Stimulated activated CD8-positive, alpha-beta memory T cell treated with anti-CD3 and anti-CD28 coated beads, Interleukin-2, amount 100 ng/mL, for 1 hour (primary cell): ENCODE measurements around the gene PTTG1IP.
A peak's percentile ranks its signal among the peaks of the same experiment; 100 is the strongest.

Experiments
- DNase-seq, 2 donors: peaks; one replicate each; pipeline ENCODE4 v3.0.0-alpha.2; 2020; ENCODE audit warnings: low read depth in 2 of 2

Gene PTTG1IP

GRCh38 chr21:44896561-44897286, 23.2 kb upstream of the PTTG1IP start:
- no peak for DNase-seq

DNA sequence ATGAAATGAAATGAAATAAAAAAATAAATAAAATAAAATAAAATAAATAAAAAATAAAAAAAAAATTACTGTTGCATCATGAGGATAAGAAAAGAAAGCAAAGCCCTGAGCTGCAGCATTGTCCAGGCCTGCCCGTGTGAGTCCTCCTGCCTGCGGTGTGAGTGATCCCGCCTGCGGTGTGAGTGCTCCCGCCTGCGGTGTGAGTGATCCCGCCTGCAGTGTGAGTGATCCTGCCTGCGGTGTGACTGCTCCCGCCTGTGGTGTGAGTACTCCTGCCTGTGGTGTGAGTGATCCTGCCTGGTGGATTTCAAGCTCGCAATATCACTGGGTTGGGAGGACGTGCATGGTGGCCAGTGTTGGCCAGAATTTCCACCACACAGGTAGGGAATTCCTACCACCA, 22.4 kb upstream of the PTTG1IP start:
- no peak for DNase-seq

- DNase-seq = no peak
Observed at GRCh38 chr21:44894687-44895302, 21.3 kb upstream of the PTTG1IP start.

GRCh38 chr21:44893948-44894656, 20.6 kb upstream of the PTTG1IP start:
- no peak for DNase-seq

- no peak for DNase-seq
Observed at GRCh38 chr21:44893278-44893556, 19.7 kb upstream of the PTTG1IP start.

DNA sequence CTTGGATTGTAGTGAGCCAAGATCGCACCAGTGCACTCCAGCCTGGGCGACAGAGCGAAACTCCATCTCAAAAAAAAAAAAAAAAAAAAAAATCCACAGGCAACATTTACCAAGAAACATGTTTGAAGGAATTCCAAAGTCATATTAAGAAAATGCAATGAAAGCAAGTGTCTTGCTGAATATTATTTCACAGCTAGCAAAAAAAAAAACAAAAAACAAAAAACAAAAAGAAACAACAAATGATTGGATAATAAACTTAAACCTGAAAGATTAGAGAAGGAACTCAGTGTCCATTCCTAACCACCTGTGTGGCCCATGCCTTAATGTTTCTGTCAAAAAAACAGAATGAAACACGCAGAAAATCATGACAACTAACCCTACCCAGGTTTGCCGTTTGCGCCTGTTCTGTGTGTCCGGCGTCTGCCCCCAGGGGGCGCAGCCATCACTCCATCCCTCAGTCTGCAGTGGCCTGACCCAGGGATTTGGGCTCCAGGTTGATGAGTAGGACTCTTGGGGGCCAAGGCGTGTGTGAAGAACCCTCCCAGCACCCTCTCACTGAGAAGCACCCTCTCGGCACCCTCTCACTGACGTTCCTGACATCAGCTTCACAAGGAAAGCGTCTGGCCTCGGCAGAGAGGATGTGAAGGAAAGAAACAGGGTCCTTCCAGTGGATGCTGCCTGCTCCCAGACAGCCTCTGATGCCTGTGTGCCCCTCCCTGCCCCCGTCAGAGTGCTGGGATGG, 19.2 kb upstream of the PTTG1IP start:
- peak; percentile 59 to 72 for DNase-seq

GRCh38 chr21:44892095-44892494, 18.6 kb upstream of the PTTG1IP start:
- no peak for DNase-seq

GRCh38 chr21:44891631-44892031, 18.1 kb upstream of the PTTG1IP start:
- no peak for DNase-seq

DNA sequence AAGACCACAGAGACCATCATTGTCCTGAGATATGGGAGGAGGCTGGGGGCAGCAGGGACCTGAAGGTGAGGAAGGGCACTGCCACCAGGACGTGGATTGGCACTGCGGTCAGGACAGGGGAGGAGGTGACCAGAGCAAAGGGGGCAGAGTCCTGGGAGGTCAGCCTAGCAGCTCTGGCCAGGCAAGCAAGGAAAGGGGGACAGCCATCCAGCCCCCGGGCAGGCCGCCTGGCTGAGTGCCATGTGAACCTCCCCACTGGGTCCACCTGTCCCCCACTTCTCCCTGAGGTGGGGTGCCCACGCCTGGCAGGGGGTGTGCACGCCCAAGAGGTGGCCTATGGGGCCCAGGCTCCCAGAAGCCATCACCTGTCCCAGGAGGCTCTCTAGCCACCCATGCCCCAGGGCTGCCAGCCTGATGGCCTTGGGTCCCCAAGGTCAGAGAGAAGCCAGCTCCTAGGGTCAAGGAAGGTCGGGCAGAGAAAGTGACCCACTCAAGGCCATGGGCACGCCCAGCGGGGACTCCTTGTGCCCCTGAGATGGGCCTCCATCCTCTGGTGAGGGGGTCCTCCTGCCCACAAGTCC, 17.6 kb upstream of the PTTG1IP start:
- no peak for DNase-seq

GRCh38 chr21:44890338-44890931, 16.9 kb upstream of the PTTG1IP start:
- DNase-seq = no peak

DNA sequence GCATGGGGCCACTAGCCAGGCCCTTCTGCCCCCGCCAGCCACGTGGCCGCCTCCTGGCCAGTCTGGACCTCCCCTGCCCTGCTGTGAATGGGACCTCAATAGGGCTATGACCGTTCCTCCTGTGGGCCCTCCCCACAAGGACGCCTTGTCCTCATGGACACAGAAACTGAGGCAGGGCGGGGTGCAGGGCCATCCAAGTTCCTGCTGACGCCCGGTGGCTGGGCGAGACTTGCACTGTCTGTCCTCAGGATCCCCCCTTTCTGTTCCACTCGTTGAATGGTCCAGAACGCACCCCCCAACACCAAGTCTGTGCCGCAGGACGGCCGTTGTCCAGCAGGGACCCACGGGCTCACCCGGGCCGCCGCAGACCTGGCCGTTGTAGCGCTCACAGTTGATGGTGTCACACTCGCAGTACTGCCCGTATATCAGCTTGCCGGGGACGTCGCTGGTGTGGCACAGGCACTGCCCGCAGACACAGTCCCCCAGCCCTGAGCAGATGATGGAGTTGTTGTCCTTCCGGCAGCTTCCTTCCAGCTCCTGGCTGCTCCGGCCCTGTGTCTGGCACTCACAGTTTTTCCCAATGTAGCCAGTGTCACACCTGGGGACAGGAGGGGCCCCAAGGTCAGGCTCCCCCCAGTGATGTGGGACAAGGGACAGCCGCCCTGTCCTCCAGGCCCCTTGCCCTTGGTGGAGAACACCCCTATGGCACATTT, 16.3 kb upstream of the PTTG1IP start:
- no peak for DNase-seq

DNA sequence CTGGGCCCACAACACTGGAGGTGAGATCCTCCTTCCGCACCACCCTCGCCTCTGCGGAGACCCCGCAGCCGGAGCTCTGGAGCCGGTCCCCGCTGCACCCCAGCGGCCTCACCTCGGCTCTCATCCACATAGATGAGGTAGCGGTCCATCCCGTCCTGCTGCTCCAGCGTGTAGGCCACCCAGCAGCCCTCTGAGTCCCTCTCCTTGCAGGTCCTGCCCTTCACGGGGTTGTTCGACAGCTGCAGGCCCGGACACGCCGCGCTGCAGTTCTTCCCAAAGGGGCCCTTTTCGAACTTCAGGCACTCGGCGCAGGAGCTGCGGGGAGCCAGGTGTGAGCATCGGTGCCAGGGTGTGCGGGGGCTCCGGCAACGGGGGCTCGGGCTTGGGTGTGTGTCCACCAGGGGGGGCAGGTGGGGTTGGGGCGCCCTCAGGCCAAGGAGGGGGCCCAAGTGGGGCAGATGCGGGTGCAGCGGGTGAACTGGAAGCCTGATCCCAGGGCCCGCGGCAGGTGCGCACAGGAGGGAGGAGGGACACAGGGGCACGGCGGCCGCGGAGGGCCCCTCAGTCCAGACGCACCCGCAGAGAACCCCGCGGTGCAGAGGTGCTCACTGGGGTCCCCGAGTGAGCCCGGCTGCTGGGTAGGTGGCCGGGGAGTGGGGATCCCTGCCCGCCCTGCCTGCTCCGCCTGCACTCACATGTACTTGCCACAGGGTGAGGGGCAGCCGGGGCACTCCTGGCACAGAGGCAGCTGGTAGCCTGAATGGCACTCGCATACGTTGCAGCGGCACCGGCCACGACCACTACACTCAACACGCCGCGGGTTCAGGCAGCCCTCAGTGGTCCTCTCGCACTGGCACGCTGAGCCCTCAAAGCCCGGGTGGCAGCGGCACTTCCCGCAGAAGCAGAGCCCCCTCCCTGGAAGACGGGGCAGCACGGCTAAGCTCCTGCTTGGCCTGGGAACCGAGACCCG, 15.4 kb upstream of the PTTG1IP start:
- no peak for DNase-seq

- DNase-seq = no peak
Observed at GRCh38 chr21:44887807-44888580, 14.5 kb upstream of the PTTG1IP start.

DNA sequence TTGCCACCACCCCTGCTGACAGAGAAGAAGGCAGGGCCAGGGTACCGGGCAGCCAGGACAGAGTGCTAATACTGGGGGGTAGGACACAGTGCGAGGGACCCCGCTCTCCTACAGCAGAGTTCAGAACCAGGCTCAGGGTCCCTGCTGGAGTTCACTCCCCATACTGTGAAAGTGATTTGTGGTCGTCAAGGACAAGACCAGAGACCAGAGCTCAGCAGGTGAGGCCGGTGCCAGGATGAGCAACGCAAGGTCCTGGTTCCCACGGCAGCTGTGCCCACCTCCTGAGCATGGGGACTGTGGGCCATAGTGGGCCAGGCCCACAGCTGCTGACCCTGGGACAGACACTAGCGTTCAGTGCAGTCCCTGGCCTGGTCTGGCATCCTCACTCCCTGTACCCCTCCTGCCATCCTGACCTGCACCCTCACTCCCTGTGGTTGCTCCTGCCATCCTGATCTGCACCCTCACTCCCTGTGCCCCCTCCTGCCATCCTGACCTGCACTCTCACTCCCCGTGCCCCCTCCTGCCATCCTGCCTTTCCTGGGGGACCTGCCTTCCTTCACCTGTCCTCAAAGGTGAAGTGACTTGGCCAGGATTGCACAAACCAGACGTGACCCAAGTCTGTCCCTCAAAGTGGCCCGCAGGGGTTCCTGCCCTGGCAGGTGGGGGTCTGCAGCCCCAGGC, 13.8 kb upstream of the PTTG1IP start:
- DNase-seq = no peak

GRCh38 chr21:44886113-44887075, 12.9 kb upstream of the PTTG1IP start:
- no peak for DNase-seq

DNA sequence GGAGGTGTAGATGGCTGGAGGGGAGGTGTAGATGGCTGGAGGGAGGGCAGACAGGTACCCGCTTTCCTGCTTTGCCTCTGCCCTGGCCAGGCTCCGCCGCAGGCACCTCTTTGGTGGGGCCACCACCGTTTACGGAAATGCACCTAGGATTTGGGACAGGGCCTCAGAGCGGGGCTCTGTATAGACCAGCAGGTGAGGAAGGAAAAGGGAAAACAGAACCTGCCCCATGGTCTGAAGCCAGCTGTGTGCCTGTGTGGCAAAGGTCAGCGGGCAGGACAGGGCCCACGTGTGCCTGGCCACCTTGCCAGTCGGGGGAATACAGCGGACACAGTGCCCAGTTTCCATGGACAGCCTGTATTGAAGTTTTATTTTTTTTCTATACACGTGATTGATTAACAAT, 12.1 kb upstream of the PTTG1IP start:
- DNase-seq = no peak

- no peak for DNase-seq
Observed at GRCh38 chr21:44884097-44884496, 10.6 kb upstream of the PTTG1IP start.
